ENCODE data around the gene CSTF1. TPM values are rescaled to one million over a fixed set of nuclear protein-coding genes. Genes with fewer than 3 reads are reported as not detected.
A peak's percentile ranks its signal among the peaks of the same experiment; 100 is the strongest.
"Not testable (repeated sequence)": the region's sequence is repeated elsewhere in the genome, so short reads cannot be mapped to it uniquely, and the experiment has no call there.

CSTF1 gene
- polyA plus RNA-seq, 4 donors: 37.2 to 48.8 (median 44.4) TPM

GRCh38 chr20:56403465-56403864 lies 11.0 kb downstream of the CSTF1 start:
- no peak for DNase-seq (ENCODE audit: low read depth in 4 of 4, low spot score in 3 of 4)

GRCh38 chr20:56405356-56405755 lies 12.9 kb downstream of the CSTF1 start:
- not testable (repeated sequence) for DNase-seq (ENCODE audit: low read depth in 4 of 4, low spot score in 3 of 4)

DNA sequence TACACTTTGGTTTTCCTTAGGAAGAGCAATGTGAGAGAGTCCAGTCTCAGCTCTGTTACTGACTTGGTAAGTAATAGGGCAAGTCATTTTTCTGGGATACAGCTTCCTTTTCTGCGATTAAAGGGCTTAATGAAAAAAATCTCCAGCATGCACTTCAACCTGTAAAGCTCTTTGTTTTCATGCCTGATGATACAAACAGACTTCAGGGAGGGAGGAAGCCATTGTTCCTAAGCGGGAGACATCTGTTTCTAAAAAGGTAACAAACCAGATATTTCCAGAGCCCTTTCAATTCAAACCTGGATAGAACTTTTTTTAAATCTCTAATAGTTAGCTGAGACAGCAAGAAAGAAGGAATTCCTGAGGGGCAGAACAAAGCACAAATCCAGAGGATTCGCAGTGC lies 14.5 kb downstream of the CSTF1 start:
- DNase-seq (ENCODE audit: low read depth in 4 of 4, low spot score in 3 of 4): no peak

DNA sequence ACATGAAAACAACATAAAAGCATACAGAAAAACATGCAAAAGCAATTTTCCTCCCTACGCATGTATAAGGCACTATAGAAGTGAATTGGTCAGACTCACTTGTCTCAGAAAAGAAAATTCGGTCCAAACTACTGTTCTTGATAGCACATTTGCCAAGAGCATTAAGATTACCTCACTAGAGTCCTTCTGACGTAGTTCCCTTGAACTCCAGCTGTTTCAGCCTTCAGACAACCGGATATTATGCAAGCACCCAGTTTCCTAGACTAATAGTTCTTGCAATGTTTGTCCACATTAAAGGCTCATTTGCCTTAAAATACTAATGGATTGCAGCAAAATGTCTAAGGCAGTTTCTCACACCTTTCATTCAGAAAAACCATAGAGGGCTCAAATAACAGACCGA lies 17.1 kb downstream of the CSTF1 start:
- DNase-seq (ENCODE audit: low read depth in 4 of 4, low spot score in 3 of 4): no peak

DNA sequence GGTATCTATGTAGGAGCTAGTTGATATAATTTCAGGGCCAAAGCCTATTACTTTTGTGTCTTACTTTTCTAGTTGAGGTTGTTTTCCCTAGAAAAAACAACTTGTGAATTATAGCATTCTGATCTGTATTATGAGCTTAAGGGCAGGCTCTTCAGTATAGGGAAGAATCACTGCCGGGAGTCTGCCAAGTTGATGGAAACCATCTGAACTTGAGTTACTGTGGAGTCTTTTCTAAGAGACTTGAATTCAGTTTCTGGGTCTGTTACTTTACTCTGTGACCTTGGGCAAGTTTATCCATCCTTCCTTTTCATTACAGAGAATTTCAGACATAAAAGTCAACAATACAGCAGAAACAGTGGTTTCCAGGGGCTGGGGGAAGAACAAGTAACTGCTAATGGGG lies 17.5 kb downstream of the CSTF1 start:
- DNase-seq (ENCODE audit: low read depth in 4 of 4, low spot score in 3 of 4): peak in 1 of 4 donors; percentile 40

DNA sequence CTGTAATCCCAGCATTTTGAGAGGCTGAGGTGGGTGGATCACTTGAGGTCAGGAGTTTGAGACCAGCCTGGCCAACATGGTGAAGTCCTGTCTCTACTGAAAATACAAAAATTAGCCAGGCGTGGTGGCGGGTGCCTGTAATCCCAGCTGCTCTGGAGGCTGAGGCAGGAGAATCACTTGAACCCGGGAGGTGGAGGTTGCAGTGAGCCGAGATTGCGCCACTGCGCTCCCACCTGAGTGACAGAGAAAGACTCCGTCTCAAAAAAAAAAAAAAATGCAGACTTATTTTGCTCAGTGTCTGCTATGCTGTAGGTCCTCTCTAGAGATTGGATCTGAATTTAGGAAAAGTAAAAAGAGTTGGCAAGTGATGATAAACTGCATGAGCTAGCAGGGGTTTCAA lies 18.8 kb downstream of the CSTF1 start:
- not testable (repeated sequence) for DNase-seq (ENCODE audit: low read depth in 4 of 4, low spot score in 3 of 4)

- DNase-seq (ENCODE audit: low read depth in 4 of 4, low spot score in 3 of 4): peak in 1 of 4 donors; percentile 47
Measured at GRCh38 chr20:56411759-56412472, 19.5 kb downstream of the CSTF1 start, which contains the start of gene CASS4. TSS of gene CASS4 (plus strand) at chr20:56412260. CDS start at chr20:56412459, 199 bp downstream.

- no peak for DNase-seq (ENCODE audit: low read depth in 4 of 4, low spot score in 3 of 4)
Measured at GRCh38 chr20:56412473-56412790, 20.0 kb downstream of the CSTF1 start.

DNA sequence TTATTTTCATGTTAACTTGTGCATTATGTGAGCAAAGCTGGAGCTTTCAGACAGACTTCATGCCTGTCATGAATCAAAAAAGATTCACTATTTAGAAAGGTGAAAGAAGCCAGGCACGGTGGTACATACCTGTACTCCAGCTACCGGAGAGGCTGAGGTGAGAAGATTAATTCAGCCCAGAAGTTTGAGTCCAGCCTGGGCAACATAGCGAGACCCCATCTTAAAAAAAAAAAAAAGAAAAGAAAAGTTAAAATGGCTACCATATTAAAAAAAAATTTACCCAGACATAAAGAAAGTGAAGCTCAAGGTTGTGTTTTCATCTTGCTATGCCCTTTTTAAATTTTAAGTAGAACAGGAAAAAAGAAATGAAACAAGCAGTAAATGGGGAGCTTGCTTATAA lies 20.5 kb downstream of the CSTF1 start:
- DNase-seq (ENCODE audit: low read depth in 4 of 4, low spot score in 3 of 4): no peak

- DNase-seq (ENCODE audit: low read depth in 4 of 4, low spot score in 3 of 4): no peak
Measured at GRCh38 chr20:56414842-56415765, 22.7 kb downstream of the CSTF1 start.

DNA sequence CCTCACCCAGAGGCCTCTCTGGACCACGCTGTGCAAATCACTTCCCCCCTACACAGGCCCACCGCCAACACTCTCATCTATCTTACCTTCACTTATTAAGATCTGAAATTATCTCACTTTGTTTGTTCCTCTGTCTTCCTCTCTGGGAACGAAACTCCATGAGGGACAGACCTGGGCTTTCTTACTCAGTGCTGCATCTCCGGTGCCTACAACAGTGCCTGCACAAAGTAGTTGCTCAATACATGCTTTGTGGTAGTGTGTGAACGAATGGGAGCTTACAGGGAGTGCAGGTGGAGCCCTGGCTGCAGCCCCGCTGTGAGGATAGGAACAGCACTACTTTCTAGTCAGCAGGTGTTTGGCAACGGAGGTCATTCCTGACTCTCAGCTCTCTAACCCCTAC lies 25.0 kb downstream of the CSTF1 start:
- DNase-seq (ENCODE audit: low read depth in 4 of 4, low spot score in 3 of 4): no peak

GRCh38 chr20:56417911-56418310 lies 25.5 kb downstream of the CSTF1 start:
- DNase-seq (ENCODE audit: low read depth in 4 of 4, low spot score in 3 of 4): no peak

GRCh38 chr20:56418385-56418861 lies 26.0 kb downstream of the CSTF1 start:
- no peak for DNase-seq (ENCODE audit: low read depth in 4 of 4, low spot score in 3 of 4)

DNA sequence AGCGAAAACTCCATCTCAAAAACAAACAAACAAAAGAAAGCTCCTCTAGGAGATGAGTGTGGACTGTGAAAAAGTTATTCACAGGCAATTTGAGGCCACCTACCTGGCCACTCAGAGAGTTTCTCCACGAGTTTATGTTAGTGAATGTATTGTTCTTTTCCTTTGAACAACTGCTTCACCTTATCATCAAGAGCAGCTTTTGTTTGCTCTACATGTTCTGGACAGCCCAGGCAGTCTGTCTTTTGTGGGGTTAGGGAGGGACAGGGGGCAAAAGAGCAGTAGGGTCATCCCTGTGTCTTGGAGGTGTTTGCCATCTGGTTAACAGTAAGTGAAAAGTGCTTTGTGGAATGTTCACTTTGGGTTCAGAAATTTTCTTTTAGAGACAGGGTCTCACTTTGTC lies 27.6 kb downstream of the CSTF1 start:
- DNase-seq (ENCODE audit: low read depth in 4 of 4, low spot score in 3 of 4): no peak

- DNase-seq (ENCODE audit: low read depth in 4 of 4, low spot score in 3 of 4): no peak
Measured at GRCh38 chr20:56420940-56421688, 28.7 kb downstream of the CSTF1 start.

DNA sequence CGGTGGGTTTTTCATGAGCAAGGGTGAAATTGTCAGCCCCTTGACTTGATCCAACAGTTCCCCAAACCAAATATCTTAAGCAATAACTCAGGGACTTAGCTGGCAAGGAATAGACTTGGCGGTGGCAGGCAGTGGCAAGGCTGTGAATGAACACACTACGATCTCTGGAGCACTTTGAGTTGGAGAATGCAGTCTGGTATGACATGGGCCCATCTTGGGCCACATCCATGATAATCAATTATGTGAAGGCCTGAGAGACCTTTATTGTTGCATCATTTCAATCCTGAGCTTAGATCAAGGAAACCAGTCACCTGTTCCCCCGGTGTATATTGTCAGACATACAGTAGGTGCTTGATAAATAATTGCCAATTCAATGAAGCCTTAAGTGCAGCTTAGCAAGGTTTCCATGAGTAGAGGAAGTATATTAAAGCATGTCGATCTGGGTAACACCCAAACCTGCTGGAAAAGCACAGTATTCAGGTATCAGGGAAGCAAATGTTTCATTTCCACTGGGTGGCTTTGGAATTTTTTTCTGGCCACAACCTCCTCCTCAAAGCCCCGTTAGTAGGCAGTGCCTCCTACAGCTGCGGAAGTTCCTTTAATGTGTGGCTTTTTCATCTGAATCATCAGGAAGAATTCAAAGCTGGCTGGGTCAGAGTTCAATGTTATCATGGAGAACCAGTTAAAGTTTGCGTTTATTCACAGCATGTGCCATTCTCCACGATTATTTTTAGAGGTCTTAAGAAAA lies 29.8 kb downstream of the CSTF1 start:
- DNase-seq (ENCODE audit: low read depth in 4 of 4, low spot score in 3 of 4): no peak

GRCh38 chr20:56422824-56423189 lies 30.4 kb downstream of the CSTF1 start:
- DNase-seq (ENCODE audit: low read depth in 4 of 4, low spot score in 3 of 4): no peak

GRCh38 chr20:56423211-56423610 lies 30.8 kb downstream of the CSTF1 start:
- DNase-seq (ENCODE audit: low read depth in 4 of 4, low spot score in 3 of 4): no peak

DNA sequence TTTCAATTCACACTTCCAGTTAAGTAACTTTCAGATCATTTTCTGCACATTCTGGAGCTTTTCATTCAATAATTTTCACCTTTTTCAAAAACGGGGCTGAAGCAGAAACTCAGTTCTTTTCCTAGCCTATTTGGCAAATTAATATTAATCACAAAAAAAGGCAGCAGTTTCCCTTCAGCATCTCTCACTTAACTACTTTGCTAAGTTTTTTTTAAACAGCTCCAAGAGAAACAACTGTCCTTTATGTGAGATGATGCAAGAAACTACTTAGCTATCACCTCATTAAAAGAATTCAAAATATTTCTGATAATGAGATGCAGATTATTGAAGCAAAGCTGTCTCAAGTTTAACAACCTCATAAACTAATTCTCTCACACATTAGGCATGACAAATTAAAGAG lies 31.4 kb downstream of the CSTF1 start:
- DNase-seq (ENCODE audit: low read depth in 4 of 4, low spot score in 3 of 4): no peak

GRCh38 chr20:56424931-56425330 lies 32.5 kb downstream of the CSTF1 start:
- DNase-seq (ENCODE audit: low read depth in 4 of 4, low spot score in 3 of 4): no peak

All from right renal pelvis (tissue), 4 donors.